Erythroblast (primary cell): Measurements from ENCODE around the gene GPR173.

Source experiments
- GATA1 ChIP-seq: IDR thresholded peaks from 2 replicates; pipeline ENCODE4 v1.6.1; 2011; ENCODE audit warnings: low read depth, mild to moderate bottlenecking, control low read depth, low read length, moderate library complexity
- POLR2A ChIP-seq: IDR thresholded peaks from 2 replicates; pipeline ENCODE4 v1.6.1; 2011; ENCODE audit warnings: mild to moderate bottlenecking, low read length

- TF ChIP-seq POLR2A = no peak
- no peak for TF ChIP-seq GATA1
Observed at GRCh38 chrX:53115550-53115874, 66.9 kb downstream of the GPR173 start.
